GM13976 (cell line): ENCODE measurements around the gene C21orf91.

ENCODE experiments used
- DNase-seq: peaks from one replicate; pipeline ENCODE4 v3.0.0; 2012; ENCODE audit warnings: low spot score
- CTCF ChIP-seq: IDR thresholded peaks from 2 replicates; pipeline ENCODE4 v1.5.1; 2012; ENCODE audit warnings: borderline replicate concordance, mild to moderate bottlenecking; ENCODE audit not compliant: insufficient read depth; ENCODE audit errors: extremely low read depth, missing control alignments, control extremely low read depth
- in situ Hi-C: fragments of 300-500 bp; cut with MboI; formaldehyde crosslinking; loops from one replicate; pipeline ENCODE4 v1.12.0; 2022; ENCODE audit warnings: low sequenced_read_pairs, mixed read lengths, inconsistent platforms; ENCODE audit not compliant: unreplicated experiment

Gene C21orf91

GRCh38 chr21:17795146-17796036 lies 23.8 kb downstream of the C21orf91 start:
- no peak for TF ChIP-seq CTCF
- in situ Hi-C loops: no loop called here
- no peak for DNase-seq

DNA sequence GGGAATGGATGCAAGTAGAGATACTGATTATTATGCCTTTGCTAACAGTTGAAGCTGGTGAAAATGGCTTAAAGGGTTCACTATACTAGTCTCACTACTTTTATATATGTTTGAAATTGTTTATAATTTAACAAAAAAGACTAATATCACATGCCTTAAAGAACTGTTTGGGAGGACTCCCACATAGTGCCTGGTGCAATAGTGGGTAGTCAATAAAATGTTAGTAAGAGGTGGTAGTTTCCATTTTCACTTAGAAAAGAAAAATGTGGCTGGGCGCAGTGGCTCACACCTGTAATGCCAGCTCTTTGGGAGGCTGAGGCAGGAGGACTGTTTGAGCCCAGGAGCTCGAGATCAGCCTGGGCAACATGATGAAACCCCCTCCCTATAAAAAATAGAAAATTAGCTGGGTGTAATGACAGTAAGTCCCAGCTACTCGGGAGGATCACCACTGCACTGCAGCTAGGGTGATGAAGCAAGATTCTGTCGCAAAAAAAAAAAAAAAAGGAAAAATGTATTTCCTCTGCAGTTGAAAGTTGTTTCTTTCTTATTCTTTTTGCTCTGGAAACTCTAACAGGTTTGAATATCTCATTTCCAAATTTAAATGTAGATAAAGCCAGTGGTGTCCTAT lies 24.5 kb downstream of the C21orf91 start:
- in situ Hi-C loops: no loop called here
- DNase-seq: no peak

DNA sequence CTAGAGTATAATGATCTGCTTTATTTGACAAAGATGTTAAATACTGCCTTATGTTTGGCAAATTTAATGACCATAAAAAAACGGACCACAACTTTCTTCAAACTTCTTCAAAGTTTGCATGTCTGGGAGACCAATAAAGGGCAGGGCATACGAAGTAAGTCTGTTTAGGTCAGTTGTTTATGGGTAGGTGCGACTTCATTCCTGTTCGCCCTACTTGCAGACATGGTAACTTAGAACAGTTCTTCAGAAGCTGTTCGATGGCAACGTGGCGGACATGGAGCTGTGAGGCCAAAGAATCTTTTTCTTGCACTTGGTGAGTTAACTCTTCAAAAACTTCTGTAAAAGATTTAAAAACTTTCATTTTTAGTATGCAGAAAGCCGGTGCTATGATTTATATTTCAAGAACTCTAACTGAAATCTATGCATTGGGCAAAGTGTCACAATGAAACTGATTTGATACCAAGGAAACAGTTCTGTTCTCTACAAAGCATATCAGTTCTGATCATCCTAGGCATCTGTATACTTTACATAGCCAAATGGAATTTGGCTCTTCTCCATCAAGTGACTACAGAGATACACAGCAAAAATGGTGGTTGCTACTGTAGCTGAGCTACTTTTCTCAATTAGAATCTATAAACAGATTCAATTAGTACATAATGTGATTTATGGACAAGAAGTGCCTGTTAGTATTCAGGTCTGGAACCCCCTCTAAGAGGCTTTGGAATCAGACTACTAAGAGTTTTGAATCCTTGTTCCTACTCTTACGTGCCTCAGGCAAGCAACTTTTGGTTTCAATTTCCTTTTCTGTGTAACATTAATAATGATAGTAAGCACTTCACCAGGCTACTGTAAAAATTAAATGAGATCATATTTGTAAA lies 25.7 kb downstream of the C21orf91 start:
- DNase-seq: no peak
- TF ChIP-seq CTCF: no peak
- in situ Hi-C loops: no loop called here

More for the DNA sequence above, 24.5 kb downstream of the C21orf91 start:
- no peak for TF ChIP-seq CTCF

DNA sequence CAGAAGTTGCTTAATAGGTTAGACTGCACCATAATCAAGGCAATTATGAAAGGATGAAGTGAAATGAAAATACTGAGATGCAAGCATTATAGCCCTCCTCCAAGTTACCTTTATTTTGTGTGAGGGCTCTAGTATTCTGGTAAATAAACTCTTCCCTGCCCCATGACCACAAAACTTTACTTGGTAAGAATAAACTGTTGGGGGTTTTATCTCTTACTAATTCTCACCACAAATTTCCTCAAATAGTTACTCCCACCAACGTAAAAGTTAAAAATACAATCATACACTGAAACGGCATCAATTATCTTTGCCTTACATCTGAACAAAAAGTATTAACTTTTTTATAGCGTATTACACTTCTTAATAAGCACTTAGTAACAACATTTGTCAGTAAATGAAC lies 29.5 kb downstream of the C21orf91 start:
- TF ChIP-seq CTCF: no peak
- in situ Hi-C loops: loop anchor here (10.0 kb wide), 1 partner anchor 175 kb away; the partner anchor contains the start of gene BTG3
- DNase-seq: no peak

GRCh38 chr21:17789069-17789468 lies 30.1 kb downstream of the C21orf91 start:
- no peak for DNase-seq
- no peak for TF ChIP-seq CTCF
- in situ Hi-C loops: loop anchor here (10.0 kb wide), 1 partner anchor 174 kb away; the partner anchor contains the start of gene BTG3

DNA sequence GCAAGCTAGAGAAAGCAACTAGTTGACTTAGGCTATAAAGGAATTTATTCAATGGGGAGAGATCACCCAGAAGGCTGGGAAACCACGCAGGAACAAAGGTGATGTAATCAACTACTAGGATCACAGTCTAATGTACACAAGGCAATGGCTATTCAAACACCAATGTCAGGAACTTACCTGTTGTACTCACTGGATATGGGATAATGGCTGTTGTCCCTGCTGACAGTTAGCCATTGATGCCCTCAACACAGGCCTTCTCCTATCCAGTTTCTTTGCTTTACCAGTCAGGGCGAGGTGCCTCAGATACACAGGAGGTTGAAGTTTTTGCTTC lies 32.3 kb downstream of the C21orf91 start:
- TF ChIP-seq CTCF: no peak
- in situ Hi-C loops: loop anchor here (10.0 kb wide), 1 partner anchor 172 kb away; the partner anchor contains the start of gene BTG3

More for the DNA sequence above, 32.3 kb downstream of the C21orf91 start:
- no peak for DNase-seq
